ENCODE results near the gene FAM78B.

Gene FAM78B

GRCh38 chr1:166064951-166065350 is 101.8 kb downstream of the FAM78B start:
- TF ChIP-seq REST (IDR thresholded peaks at IDR 0.05; ENCODE audit: low read depth) (no peak), EGR1 (IDR thresholded peaks at IDR 0.05) (no peak), EP300 (IDR thresholded peaks at IDR 0.05; ENCODE audit: borderline replicate concordance) (no peak), TAF1 (IDR thresholded peaks at IDR 0.05; ENCODE audit: low read depth) (no peak), YY1 (IDR thresholded peaks at IDR 0.05; ENCODE audit: low read depth) (no peak), USF1 (IDR thresholded peaks at IDR 0.05) (no peak), CEBPB (IDR thresholded peaks at IDR 0.05) (no peak), TEAD4 (IDR thresholded peaks at IDR 0.05) (no peak), MAX (IDR thresholded peaks at IDR 0.05) (no peak), TCF12 (IDR thresholded peaks at IDR 0.05; ENCODE audit: low read depth) (no peak), ZBTB7A (IDR thresholded peaks at IDR 0.05; ENCODE audit: low read depth) (no peak), FOXM1 (IDR thresholded peaks at IDR 0.05; ENCODE audit: borderline replicate concordance, low read depth) (no peak), CREB1 (IDR thresholded peaks at IDR 0.05; ENCODE audit: low read depth) (no peak), RAD21 (IDR thresholded peaks at IDR 0.05; ENCODE audit: low read depth) (no peak), NFIC (IDR thresholded peaks at IDR 0.05) (no peak)

GRCh38 chr1:166064313-166064926 is 102.4 kb downstream of the FAM78B start:
- no peak for TF ChIP-seq EP300 (IDR thresholded peaks at IDR 0.05; ENCODE audit: borderline replicate concordance)
- no peak for TF ChIP-seq EGR1 (IDR thresholded peaks at IDR 0.05)
- TF ChIP-seq ZBTB7A (IDR thresholded peaks at IDR 0.05; ENCODE audit: low read depth), result no peak
- no peak for TF ChIP-seq RAD21 (IDR thresholded peaks at IDR 0.05; ENCODE audit: low read depth)
- no peak for TF ChIP-seq TEAD4 (IDR thresholded peaks at IDR 0.05)
- TF ChIP-seq TAF1 (IDR thresholded peaks at IDR 0.05; ENCODE audit: low read depth), result no peak
- no peak for TF ChIP-seq YY1 (IDR thresholded peaks at IDR 0.05; ENCODE audit: low read depth)
- no peak for TF ChIP-seq CEBPB (IDR thresholded peaks at IDR 0.05)
- TF ChIP-seq NFIC (IDR thresholded peaks at IDR 0.05), result no peak
- no peak for TF ChIP-seq TCF12 (IDR thresholded peaks at IDR 0.05; ENCODE audit: low read depth)
- TF ChIP-seq MAX (IDR thresholded peaks at IDR 0.05), result no peak
- TF ChIP-seq USF1 (IDR thresholded peaks at IDR 0.05), result no peak
- no peak for TF ChIP-seq REST (IDR thresholded peaks at IDR 0.05; ENCODE audit: low read depth)
- TF ChIP-seq FOXM1 (IDR thresholded peaks at IDR 0.05; ENCODE audit: borderline replicate concordance, low read depth), result no peak
- no peak for TF ChIP-seq CREB1 (IDR thresholded peaks at IDR 0.05; ENCODE audit: low read depth)

GRCh38 chr1:166063701-166064100 is 103.1 kb downstream of the FAM78B start:
- TF ChIP-seq YY1 (IDR thresholded peaks at IDR 0.05; ENCODE audit: low read depth), result no peak
- TF ChIP-seq FOXM1 (IDR thresholded peaks at IDR 0.05; ENCODE audit: borderline replicate concordance, low read depth), result no peak
- TF ChIP-seq TCF12 (IDR thresholded peaks at IDR 0.05; ENCODE audit: low read depth), result no peak
- TF ChIP-seq EP300 (IDR thresholded peaks at IDR 0.05; ENCODE audit: borderline replicate concordance), result no peak
- no peak for TF ChIP-seq RAD21 (IDR thresholded peaks at IDR 0.05; ENCODE audit: low read depth)
- no peak for TF ChIP-seq MAX (IDR thresholded peaks at IDR 0.05)
- TF ChIP-seq EGR1 (IDR thresholded peaks at IDR 0.05), result no peak
- TF ChIP-seq TEAD4 (IDR thresholded peaks at IDR 0.05), result no peak
- no peak for TF ChIP-seq NFIC (IDR thresholded peaks at IDR 0.05)

GRCh38 chr1:166062421-166063070 is 104.3 kb downstream of the FAM78B start:
- TF ChIP-seq RAD21 (IDR thresholded peaks at IDR 0.05; ENCODE audit: low read depth) (no peak), NFIC (IDR thresholded peaks at IDR 0.05) (no peak), TEAD4 (IDR thresholded peaks at IDR 0.05) (no peak), EP300 (IDR thresholded peaks at IDR 0.05; ENCODE audit: borderline replicate concordance) (no peak), YY1 (IDR thresholded peaks at IDR 0.05; ENCODE audit: low read depth) (no peak), CEBPB (IDR thresholded peaks at IDR 0.05) (no peak), FOXM1 (IDR thresholded peaks at IDR 0.05; ENCODE audit: borderline replicate concordance, low read depth) (no peak)

- TF ChIP-seq FOXM1 (IDR thresholded peaks at IDR 0.05; ENCODE audit: borderline replicate concordance, low read depth) (no peak), MAX (IDR thresholded peaks at IDR 0.05) (no peak), TCF12 (IDR thresholded peaks at IDR 0.05; ENCODE audit: low read depth) (no peak), CEBPB (IDR thresholded peaks at IDR 0.05) (no peak), TAF1 (IDR thresholded peaks at IDR 0.05; ENCODE audit: low read depth) (no peak), USF1 (IDR thresholded peaks at IDR 0.05) (no peak), NFIC (IDR thresholded peaks at IDR 0.05) (no peak), TEAD4 (IDR thresholded peaks at IDR 0.05) (no peak), CREB1 (IDR thresholded peaks at IDR 0.05; ENCODE audit: low read depth) (no peak), RAD21 (IDR thresholded peaks at IDR 0.05; ENCODE audit: low read depth) (no peak), EGR1 (IDR thresholded peaks at IDR 0.05) (no peak), EP300 (IDR thresholded peaks at IDR 0.05; ENCODE audit: borderline replicate concordance) (no peak), REST (IDR thresholded peaks at IDR 0.05; ENCODE audit: low read depth) (no peak), YY1 (IDR thresholded peaks at IDR 0.05; ENCODE audit: low read depth) (no peak), ZBTB7A (IDR thresholded peaks at IDR 0.05; ENCODE audit: low read depth) (no peak)
These were observed 109.2 kb downstream of the FAM78B start for GRCh38 chr1:166057650-166058049.

All from Ishikawa (cell line).